Fibroblast of skin of left biceps (primary cell): ENCODE data around the gene ITGB7.
A peak's percentile ranks its signal among the peaks of the same experiment; 100 is the strongest.

Experiments used
- DNase-seq, 2 experiments: peaks; one replicate each; pipeline ENCODE4 v3.0.0-alpha.2; 2013; ENCODE audit warnings: low read depth in 2 of 2

The ITGB7 gene

GRCh38 chr12:53198486-53199110 is 8.5 kb downstream of the ITGB7 start:
- no peak for DNase-seq

- DNase-seq, result no peak
Observed at GRCh38 chr12:53197011-53197640, 9.9 kb downstream of the ITGB7 start.

GRCh38 chr12:53196486-53196885 is 10.6 kb downstream of the ITGB7 start:
- DNase-seq, result no peak

GRCh38 chr12:53195516-53196420 is 11.3 kb downstream of the ITGB7 start:
- no peak for DNase-seq

GRCh38 chr12:53194973-53195372 is 12.1 kb downstream of the ITGB7 start:
- DNase-seq, result no peak

- no peak for DNase-seq
Observed at GRCh38 chr12:53193985-53194716, 12.9 kb downstream of the ITGB7 start.

GRCh38 chr12:53193040-53193439 is 14.0 kb downstream of the ITGB7 start:
- DNase-seq, result no peak

GRCh38 chr12:53192531-53193021 is 14.5 kb downstream of the ITGB7 start:
- no peak for DNase-seq

- DNase-seq, result no peak
Observed at GRCh38 chr12:53191885-53192530, 15.0 kb downstream of the ITGB7 start.

- no peak for DNase-seq
Observed at GRCh38 chr12:53191096-53191884, 15.8 kb downstream of the ITGB7 start.

- DNase-seq, result no peak
Observed at GRCh38 chr12:53190108-53190729, 16.8 kb downstream of the ITGB7 start.

GRCh38 chr12:53187145-53187899 is 19.7 kb downstream of the ITGB7 start:
- DNase-seq, result no peak

GRCh38 chr12:53186745-53187144 is 20.3 kb downstream of the ITGB7 start:
- no peak for DNase-seq

GRCh38 chr12:53185582-53186153 is 21.4 kb downstream of the ITGB7 start:
- DNase-seq, result no peak

- no peak for DNase-seq
Observed at GRCh38 chr12:53184828-53185227, 22.2 kb downstream of the ITGB7 start.

- no peak for DNase-seq
Observed at GRCh38 chr12:53182903-53183302, 24.1 kb downstream of the ITGB7 start.

GRCh38 chr12:53181935-53182334 is 25.1 kb downstream of the ITGB7 start:
- DNase-seq, result no peak

- DNase-seq, result peak in 1 of 2 experiments; percentile 46
Observed at GRCh38 chr12:53180931-53181645, 26.0 kb downstream of the ITGB7 start.
